Measurements from ENCODE around the gene BEND4.

BEND4 gene

GRCh38 chr4:42101446-42101975 is 50.9 kb downstream of the BEND4 start:
- DNase-seq = no peak

GRCh38 chr4:42088386-42088785 is 64.1 kb downstream of the BEND4 start:
- DNase-seq = no peak

DNA sequence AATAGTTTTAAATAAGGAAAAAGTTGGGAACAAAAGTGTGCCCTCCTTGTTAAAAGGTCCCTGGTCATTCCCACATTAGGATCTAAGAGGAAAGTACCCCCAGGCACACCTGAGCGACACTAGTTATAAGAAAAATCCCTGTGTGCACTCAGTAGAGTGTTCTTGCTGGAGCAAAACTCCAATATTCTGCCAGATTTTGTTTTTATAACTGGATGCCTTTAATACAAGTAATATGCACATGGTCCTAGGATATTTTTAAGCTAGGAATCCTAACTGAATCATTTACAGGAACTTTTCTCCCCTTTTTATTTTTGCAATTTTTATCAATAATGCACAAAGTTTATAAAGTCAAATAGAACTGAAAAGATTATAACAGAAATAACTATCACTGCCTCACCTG is 68.6 kb downstream of the BEND4 start:
- DNase-seq = no peak

DNA sequence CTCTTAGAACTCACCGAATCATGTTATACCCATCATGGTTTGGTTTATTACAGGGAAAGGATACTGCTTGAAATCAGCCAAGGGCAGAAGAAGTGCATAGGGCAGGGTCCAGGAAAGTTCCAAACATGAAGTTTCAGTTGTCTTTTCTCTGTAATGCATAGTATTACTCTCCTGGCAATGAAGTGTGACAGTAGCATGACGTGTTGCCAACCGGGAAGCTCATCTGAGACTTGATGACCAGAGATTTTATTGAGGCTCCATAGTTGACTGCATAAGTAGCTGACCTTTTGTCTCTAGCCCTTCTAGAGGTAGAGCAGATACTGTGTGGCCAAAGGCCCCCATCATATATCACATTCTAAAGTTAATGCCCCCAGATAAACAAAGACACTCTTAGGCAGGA is 72.1 kb downstream of the BEND4 start:
- no peak for DNase-seq

GRCh38 chr4:42078184-42078801 is 74.2 kb downstream of the BEND4 start:
- DNase-seq = no peak

GRCh38 chr4:42074294-42074693 is 78.2 kb downstream of the BEND4 start:
- no peak for DNase-seq

DNA sequence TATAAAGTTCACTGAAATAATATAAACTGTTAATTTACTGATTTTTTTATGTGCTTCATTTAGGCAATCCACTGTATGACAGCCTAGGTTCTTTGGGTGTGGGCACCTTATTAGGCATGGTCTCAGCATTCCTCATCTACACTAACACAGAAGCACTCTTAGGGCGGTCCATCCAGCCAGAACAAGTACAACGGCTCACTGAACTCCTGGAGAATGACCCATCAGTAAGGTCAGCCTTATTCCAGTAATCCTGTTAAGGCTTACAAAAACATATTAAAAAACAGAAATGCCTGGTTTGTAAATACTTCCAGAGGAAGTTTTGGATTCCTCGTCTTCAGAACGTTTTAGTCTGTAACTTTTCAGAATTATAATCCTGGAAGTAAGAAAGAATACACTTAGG is 82.0 kb downstream of the BEND4 start:
- DNase-seq = no peak

DNA sequence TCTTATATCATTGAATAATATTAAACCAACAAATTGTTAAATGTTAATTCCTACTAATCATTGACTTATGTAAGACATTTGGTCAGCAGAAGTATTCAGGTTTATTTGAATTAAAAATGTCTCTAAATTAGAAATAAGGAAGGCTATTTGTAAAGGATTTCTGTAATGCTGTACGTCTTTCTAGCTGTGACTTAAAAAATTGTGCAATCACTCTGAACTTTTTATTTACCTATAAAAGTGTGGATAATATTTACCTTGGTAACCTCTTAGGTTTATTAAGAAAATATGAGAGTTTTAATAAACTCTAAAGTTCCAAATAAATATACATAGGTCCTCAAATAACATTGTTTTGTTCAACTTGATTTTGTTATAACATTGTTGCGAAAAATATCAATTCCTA is 85.2 kb downstream of the BEND4 start:
- no peak for DNase-seq

DNA sequence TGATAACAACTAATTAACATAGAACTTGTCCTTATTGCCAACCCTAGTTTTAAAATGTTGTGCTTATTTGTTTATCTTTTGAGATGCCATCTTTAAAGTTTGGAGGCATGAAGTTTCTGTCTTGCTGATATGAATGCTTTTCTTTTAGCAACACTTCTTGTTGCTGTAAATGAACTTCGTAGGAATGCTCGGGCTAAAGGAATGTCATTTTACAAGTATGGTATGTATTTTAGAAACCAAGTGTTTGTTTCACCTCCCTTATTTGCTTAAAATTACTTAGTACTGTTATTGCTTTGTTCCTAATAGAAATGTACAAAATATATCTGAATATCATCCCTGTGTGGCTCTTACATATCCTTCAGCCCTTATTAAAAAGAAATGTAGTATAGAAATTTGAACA is 86.1 kb downstream of the BEND4 start:
- DNase-seq = no peak
